Measurements from ENCODE around the gene SPINT2.
A peak's percentile ranks its signal among the peaks of the same experiment; 100 is the strongest.
"Not testable (repeated sequence)": the region's sequence is repeated elsewhere in the genome, so short reads cannot be mapped to it uniquely, and the experiment has no call there.

Gene SPINT2

DNA sequence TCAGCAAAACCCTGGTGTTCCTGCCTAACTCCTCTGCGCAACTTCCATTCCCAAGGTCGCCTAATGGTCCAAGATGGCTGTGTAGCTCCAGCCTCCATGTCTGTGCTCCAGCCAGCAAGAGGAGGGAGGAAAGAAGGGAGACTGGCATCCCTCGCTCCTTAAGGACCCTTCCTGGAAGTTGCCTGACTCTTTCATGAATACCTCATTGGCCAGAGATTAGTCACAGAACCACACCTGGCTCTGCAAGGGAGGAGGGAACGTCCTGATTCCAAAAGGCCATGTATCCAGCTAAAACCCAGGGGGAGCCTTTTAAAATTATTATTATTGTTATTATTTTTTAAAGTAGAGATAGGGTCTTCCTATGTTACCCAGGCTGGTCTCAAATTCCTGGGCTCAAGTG is 60.1 kb downstream of the SPINT2 start:
- DNase-seq, result no peak

DNA sequence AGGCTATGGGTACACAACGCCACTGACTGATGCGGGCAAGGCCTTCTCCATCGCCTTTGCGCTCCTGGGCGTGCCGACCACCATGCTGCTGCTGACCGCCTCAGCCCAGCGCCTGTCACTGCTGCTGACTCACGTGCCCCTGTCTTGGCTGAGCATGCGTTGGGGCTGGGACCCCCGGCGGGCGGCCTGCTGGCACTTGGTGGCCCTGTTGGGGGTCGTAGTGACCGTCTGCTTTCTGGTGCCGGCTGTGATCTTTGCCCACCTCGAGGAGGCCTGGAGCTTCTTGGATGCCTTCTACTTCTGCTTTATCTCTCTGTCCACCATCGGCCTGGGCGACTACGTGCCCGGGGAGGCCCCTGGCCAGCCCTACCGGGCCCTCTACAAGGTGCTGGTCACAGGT is 62.2 kb downstream of the SPINT2 start:
- no peak for DNase-seq

DNA sequence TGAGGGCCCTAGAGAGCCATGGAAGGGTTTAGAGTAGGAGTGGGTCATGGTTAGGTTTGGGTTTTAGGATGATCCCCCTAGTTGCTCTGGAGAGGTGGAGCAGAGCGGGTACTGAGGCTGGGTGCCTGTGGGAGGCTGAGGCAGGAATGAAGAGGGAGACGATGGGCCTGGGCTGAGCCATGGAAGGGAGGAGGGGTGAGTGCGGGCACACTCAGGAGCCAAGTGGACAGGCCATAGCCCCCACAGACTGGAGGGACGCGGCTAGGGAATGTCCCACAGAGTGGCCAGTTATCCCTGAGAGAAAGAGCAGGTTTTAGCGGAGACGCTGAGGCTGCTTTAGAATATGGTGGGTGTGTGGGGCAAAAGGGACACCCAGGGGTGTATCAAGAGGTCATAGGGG is 65.3 kb downstream of the SPINT2 start:
- DNase-seq, result no peak

DNA sequence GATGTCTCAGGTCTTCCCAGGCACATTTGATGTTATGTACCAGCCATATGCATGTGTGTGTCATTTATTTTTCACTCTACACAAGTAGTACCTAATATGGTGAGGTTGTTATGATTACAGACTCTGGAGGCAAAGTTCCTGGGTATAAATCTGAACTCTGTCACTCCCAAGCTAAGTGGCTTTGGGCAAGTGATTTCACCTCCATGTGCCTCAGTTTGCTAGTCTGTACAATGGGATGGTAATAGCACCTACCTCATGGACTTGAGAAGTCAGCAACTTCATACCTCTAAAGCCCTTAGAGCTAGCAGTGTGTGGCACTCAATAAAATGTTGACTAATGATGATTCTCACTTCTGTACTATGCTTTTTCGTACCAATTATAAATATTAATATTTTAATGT is 67.4 kb downstream of the SPINT2 start:
- DNase-seq, result no peak

DNA sequence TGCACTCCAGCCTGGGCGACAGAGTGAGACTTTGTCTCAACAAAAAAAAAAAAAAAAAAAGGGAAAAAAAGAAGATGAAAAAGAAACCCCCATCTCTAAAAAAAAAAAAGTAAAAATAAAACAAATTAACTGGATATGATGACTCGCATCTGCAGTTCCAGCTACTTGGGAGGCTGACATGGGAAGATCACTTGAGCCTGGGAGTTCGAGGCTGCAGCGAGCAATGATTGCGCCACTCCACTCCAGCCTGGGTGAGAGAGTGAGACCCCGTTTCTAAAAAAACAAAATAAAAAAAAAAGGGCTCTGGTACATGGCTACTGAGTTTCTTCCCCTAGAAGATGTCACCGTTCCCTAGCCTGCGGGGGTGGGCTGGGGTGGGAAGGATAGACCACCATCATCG is 68.9 kb downstream of the SPINT2 start:
- DNase-seq, result no peak

DNA sequence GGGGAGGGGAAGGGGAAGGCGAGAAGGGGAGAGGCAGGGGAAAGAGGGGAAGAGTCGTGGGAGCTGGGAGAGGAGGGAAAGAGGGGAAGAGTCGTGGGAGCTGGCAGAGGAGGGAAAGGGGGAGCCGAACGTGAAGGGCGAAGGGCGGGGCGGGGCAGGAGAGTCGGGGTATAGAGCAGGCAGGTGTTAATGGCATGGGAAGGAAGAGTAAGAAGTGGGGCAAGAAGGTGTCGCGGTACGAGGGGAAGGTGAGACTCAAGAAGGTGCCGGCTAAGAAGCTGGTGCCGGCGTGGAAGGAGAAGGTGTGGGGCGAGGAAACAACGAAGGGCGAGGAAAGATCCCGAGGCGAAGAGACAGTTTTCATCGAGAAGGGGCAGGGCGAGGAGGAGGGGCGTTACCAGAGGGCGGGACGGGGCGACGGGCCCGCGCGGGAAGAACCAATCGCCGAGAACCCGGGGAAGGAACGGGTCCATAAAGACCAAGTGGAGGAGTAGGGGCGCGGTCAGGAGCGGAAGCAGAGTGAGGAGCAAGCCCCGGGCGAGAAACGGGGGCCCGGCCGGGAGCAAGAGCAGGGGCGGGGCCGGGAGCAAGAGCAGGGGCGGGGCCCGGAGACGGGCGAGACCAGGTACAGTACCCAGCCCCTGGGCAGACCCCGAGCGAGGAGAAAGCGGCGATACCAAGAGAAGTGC is 71.7 kb downstream of the SPINT2 start:
- peak; percentile 96 for DNase-seq

DNA sequence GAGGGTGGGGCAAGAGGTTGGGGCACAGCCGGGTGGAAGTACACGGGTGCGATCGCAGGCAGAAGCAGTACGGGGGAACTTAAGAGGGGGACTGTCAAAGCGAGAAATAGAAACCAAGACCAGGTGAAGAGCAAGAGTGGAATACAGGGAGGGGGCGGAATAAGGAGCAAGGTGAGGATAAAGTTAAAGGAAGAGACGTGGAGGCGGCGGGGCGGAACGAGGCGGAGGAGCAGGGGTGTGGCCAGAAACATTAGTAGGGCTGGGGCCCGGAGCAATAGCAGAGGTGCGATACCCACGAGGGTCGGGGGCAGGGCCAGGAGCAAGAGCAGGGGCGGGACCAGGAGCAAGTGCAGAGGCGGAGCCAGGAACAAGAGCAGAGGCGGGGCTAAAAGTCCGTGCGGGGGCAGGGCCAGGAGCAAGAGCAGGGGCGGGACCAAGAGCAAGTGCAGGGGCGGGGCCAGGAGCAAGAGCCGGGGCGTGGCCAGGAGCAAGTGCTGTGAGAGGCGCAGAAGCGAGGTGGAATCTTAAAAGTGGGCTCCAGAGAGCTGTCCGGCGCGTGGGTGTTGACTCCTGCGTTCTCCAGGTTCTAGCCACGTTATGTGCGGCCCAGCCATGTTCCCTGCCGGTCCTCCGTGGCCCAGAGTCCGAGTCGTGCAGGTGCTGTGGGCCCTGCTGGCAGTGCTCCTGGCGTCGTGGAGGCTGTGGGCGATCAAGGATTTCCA is 72.4 kb downstream of the SPINT2 start:
- DNase-seq, result peak; percentile 98

DNA sequence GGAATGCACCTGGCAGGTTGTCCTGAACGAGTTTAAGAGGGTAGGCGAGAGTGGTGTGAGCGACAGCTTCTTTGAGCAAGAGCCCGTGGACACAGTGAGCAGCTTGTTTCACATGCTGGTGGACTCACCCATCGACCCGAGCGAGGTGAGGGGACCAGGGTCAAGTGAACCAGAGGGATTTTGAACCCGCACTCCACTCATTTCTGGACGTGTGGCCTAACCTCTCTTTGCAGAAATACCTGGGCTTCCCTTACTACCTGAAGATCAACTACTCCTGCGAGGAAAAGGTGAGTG is 72.9 kb downstream of the SPINT2 start:
- DNase-seq, result no peak

DNA sequence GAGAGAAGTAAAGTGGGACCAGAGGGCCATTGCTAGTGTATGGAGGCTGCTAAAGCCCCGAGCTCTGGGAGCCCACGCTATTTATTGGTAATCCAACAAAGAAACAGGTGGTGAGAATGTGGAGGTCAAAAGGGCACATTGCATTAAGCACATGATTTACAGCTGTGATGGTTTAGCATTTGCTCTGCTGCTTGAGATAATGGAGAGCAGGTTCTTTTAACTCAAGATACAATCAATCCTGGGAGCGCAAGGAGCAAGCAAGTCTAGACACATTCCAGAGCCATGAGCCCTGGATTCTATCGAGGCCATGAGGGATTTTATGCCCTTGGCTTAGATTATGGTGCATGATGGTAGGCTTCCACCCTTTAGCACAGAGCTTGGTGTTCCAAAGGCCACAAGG is 74.6 kb downstream of the SPINT2 start:
- not testable (repeated sequence) for DNase-seq

DNA sequence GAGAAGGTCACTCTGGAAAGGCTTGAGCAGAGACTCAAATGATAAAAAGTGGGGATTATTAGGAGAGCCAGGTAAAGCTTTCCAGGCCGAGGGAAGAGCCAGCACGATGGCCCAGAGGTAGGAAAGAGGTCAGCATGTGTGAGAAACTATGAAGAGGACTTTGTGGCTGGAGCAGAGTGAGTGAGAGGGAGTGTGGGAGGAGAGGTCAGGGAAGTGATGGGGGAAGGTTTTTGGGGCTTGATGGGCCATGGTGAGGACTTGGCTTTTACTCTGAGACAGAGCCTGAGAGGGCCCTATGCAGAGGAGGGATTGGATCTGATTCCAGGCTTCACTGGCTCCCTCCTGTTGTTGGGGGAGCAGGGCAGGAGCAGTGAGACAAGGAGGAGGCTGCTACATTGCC is 76.6 kb downstream of the SPINT2 start:
- no peak for DNase-seq
